Amygdala (tissue), 56 donors: ENCODE data around the gene PPP6R2.

Experiments used
- DNase-seq, 56 donors: peaks; one replicate each; lab custom pipeline; 2025; lab: John Stamatoyannopoulos, UW

Gene PPP6R2

GRCh38 chr22:50439871-50440331 is 96.8 kb downstream of the PPP6R2 start:
- DNase-seq = no peak

GRCh38 chr22:50440544-50441249 is 97.6 kb downstream of the PPP6R2 start:
- no peak for DNase-seq

GRCh38 chr22:50441428-50441993 is 98.4 kb downstream of the PPP6R2 start:
- no peak for DNase-seq

GRCh38 chr22:50443197-50443596 is 100.1 kb downstream of the PPP6R2 start:
- no peak for DNase-seq

- DNase-seq = no peak
Measured at GRCh38 chr22:50443801-50444625, 100.9 kb downstream of the PPP6R2 start.

GRCh38 chr22:50444663-50445062 is 101.5 kb downstream of the PPP6R2 start:
- no peak for DNase-seq

GRCh38 chr22:50445071-50445879 is 102.1 kb downstream of the PPP6R2 start:
- peak in 2 of 56 donors; percentile 2 to 15 for DNase-seq

- DNase-seq = no peak
Measured at GRCh38 chr22:50445880-50446707, 103.0 kb downstream of the PPP6R2 start.

GRCh38 chr22:50446708-50447575 is 103.8 kb downstream of the PPP6R2 start:
- no peak for DNase-seq

- DNase-seq = no peak
Measured at GRCh38 chr22:50447576-50448551, 104.7 kb downstream of the PPP6R2 start.

- DNase-seq = no peak
Measured at GRCh38 chr22:50452649-50453048, 109.5 kb downstream of the PPP6R2 start.

- DNase-seq = no peak
Measured at GRCh38 chr22:50454556-50455075, 111.5 kb downstream of the PPP6R2 start.

GRCh38 chr22:50455201-50455600 is 112.1 kb downstream of the PPP6R2 start:
- DNase-seq = no peak

GRCh38 chr22:50456026-50456425 is 112.9 kb downstream of the PPP6R2 start:
- DNase-seq = no peak

GRCh38 chr22:50456466-50457234 is 113.5 kb downstream of the PPP6R2 start:
- no peak for DNase-seq

GRCh38 chr22:50459016-50459415 is 115.9 kb downstream of the PPP6R2 start:
- no peak for DNase-seq
